Measurements from ENCODE around the gene ASAH2.
A peak's percentile ranks its signal among the peaks of the same experiment; 100 is the strongest.
"Not testable (repeated sequence)": the region's sequence is repeated elsewhere in the genome, so short reads cannot be mapped to it uniquely, and the experiment has no call there.

ASAH2 gene

DNA sequence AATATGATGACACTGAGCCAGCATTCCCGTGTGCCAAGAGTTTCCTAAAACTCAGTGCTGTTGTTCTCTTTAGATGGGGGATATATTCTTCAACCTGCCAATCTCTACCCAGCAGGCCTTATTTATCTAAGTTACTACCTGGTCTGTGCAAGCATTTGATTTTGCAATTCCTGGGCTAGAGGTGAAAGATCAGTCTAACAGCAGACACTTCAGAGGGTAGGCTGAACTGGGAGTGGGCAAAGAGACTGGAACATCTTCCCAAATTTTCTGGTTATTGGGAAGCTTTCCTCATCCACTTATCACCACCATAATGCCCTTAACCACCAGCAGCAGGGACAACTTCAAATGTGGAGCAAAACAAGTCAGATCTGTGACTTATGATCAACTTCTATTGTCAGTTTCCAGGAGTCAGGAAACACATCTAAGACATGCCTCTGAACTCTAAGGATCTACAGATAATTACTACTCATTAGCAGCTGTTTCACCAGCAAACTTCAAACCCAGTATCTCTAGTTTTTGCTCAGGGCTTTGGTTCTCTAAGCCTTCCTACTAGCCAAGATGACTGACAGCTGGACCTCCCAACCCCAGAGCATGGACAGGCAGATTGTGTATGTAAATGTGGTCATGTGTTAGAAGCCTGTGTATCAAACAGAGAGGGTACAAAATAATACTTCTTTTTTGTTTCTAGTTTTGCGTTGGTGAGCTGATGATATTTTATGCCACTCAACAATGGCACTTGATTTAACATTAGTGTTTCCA is 1.0 kb downstream of the ASAH2 start:
- DNase-seq = no peak

DNA sequence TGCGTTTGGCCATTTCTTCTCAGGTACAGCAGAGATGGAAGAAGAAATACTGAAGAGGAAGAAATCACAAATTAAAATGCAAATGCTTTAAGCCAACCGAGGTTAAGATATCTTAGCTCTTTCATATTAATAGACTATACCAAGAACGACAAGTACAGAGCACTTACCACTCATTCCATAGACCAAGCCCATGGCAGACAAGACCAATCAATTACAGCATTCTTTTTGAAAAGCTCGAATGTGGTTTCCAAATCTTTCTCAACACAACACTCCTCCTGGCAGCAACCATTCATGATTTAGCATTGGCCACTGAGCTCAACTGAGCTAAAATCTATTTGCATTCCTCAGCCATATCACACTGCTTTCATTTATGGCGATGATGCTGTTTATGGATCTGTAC is 2.7 kb downstream of the ASAH2 start:
- no peak for DNase-seq

DNA sequence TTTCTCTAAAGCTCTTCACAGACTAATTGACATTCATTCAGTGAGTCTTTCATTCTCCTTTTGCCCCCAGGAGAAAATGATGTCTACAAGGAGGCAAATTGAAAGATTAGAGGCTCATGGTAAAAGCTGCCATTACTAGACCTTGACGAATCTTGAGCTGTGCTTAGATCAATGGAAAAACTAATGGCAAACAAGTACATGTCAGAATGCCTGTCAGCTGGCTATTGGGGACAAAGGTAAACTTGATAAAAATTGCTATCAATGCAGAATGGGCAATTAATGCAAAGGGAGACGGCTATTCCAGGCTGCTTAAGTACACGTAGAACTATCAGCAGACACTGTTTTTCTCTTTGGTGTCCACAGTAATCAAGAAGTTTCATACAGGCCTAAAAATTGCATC is 3.3 kb downstream of the ASAH2 start:
- no peak for DNase-seq

DNA sequence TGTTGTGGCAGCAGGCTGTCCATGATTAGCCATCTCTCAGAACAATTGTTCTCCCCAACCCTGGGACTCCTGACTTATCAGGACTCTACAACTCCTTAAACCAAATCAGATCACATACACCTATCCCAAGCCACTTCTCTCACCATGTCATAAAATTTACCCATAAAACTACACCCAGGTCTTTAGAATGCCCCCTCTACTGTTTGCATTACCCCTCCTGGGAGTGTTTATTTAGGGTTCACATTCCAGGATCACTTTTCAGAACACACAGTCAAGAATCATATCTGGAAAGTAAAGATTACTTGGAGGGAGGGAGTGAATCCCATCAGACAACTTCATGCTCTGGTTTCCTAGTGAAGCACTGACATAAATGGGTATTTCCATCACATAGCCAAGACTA is 7.1 kb downstream of the ASAH2 start:
- DNase-seq = no peak

DNA sequence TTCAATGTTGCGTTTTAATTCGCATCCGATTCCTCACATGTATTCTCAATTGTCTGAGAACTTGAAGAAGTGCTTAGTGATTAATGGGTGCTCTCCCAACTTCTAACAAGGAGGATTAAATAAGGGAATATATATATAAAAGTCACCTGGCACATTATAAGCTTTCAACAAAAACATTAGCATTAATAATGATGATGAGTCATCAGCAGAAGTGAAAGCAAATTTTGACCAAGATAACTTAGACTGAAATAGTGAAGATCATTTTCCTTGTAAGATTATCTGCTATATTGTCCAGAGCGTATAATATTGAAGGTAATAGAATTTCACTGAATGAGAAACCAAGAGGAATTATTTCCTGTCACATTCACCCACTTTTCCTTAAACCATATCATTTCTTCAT is 8.5 kb downstream of the ASAH2 start:
- no peak for DNase-seq

DNA sequence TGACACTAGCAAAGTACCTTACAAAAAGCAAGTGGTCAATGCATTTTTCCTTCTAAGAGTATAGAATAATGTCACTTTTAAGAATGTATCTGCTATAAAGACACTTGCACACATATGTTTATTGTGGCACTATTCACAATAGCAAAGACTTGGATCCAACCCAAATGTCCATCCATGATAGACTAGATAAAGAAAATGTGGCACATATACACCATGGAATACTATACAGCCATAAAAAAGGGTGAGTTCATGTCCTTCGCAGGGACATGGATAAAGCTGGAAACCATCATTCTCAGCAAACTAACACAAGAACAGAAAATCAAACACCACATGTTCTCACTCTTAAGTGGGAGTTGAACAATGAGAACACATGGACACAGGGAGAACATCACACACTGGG is 9.8 kb downstream of the ASAH2 start:
- not testable (repeated sequence) for DNase-seq

DNA sequence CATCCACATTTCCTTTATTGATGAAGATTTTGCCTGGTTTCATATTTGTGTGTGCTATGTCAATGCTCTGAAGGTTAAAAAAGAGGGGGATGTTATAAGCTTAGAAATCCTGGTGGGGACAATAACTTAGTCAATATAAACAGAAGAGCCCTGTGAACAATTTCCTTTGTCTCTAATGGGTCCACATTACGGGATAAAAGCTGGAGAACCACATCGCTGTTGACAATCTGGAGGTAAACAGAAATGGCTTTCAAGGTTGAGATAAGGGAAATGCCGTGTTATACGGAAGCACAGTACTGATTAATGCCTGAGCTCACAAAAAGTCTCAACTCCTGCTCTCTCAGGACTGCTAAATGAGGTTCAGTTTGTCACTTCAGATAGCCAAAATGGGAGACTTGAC is 16.8 kb downstream of the ASAH2 start:
- no peak for DNase-seq

DNA sequence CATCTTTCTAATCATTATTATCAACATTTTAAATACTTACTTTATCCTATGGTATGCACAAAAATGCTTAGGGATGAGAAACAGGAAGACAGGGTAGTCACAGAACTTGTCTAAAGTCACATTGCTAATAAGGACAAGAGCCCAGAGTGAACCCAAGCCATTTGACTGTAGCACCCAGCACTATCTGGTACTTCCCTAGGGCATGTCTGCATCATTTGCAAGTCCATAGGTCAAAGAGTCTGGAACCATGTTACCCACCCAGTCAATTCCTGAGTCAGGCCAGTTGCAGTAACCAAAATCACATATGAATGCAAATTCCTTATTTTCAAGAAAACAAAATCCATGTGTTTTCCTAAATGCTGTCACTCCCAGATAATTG is 19.1 kb downstream of the ASAH2 start:
- DNase-seq = no peak

DNA sequence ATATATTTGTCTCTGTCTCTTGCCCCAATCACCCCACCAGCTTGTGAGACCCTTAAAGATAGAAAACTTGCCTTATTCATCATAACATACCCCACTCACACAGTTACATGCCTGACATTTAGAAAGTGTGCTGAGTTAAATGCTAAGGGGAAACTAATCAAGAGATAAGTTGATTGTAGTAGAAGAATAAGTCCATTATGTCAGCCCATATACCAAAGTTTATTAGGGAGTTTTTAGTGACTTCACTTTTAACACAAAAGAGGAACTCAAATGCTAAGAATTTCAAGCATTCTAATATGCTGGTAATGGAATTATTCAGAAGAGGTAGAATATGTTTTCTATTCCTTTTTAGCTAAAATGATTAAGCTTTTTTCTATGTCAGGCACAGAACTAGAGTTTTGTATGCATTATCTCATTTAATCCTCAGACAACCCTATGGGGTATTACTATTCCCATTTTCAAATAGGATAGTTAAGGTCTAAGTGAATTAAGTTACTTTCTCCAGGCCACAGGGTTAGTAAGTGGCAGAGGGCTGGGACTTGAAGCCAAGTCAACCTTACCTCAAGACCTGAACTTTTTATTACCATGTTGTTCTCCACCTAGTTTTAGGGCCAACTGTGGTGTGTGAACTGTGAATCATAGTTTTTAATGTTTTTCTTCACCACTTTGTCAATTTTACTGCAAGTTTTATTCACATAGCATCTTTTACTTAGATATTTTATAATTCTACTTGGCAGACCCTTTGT is 19.6 kb downstream of the ASAH2 start:
- no peak for DNase-seq

DNA sequence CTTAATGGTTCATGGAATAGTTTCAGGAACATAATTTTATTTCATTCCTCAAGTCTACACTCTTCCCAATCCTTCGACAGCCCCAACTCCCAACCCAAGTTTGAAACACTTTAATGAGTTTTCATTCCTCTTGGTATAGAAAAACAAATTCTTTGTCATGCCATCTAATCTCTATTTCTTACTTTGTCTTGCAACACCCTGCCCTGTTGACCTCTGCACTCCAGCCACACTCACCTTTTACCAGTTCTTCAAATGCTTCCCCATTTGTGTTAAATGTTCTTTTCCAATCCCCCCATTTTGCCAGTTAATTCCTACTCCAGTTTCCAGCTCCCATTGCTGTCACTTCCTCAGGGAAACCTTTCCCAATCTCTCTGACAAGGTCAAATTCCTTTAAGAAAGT is 21.9 kb downstream of the ASAH2 start:
- DNase-seq = no peak

DNA sequence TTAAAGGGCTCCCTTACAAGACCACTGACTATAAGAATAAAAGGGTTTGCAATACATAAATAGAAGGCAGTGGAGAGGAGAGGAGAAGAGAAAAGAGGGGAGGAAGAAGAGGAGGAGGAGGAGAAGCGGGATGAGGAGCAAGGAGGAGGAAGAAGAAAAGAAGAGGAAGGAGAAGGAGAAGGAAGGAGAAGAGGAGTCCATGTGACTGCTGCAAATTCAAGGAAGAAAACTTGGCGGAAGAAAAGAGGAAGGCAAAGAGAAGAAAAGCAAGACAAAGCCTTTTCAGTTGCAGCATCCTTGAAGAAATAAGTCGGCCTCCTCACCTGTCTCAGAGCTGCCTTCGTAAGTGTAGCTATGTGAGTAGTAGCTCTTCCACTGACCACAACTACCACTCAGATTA is 22.6 kb downstream of the ASAH2 start:
- DNase-seq = no peak

DNA sequence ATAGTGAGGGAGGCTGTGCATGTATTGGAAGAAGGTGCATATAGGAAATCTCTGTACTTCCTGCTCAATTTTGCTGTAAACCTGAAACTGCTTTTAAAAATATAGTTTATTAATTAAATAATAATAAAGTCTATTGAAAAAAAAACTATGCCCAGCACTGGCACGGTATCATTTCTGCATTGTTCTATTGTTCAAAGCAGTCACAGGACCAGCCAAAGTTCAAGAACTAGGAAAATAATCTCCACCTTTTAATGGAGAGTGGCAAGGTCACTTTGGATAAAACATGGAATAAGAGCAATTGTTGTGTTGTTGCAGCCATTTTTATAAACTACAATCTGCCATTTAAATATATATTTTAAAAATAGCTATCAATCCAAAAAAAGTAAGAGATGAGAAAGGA is 24.7 kb downstream of the ASAH2 start:
- no peak for DNase-seq

DNA sequence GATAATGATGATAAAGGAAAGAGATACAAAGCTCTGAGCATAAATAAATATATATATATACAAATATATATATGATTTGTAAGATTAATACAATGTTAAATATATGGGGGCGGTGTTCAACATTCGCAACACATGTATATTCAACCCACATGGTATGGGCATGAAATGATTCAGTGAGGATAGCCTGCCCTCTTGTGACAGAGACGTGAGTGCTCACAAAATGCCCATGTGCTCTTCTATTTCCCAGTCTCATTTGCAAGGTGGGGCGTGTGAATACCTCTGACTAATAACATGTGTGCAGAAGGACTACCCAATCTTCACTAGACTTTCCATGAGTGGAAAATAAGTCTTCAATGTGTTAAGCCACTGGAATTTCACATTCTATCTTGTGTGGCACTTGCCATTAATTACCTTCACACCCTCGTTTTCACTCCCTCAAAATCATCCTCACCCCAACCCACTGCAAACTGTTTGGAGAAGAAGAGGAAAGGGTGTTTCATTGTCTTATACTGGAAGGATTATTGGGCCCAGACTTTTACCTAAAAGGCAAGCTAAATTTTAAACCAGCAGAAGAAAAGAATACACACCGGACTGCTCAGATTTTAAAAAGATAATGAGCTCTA is 26.9 kb downstream of the ASAH2 start:
- peak; percentile 5 to 32 for DNase-seq

DNA sequence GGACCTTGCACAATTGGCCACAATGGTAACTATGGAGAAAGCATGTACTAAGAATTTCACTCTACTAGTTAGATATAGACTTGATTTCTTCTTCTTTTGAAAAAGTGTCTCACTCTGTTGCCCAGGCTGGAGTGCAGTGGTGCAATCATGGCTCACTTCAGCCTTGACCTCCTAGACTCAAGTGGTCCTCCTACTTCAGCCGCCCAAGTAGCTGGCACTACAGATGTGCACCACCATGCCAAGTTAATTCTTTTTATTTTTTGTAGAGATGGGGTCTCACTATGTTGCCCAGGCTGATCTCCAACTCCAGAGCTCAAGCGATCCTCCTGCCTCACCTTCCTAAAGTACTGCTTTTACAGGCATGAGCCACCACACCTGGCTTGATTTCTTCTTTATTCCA is 29.1 kb downstream of the ASAH2 start:
- DNase-seq = no peak

DNA sequence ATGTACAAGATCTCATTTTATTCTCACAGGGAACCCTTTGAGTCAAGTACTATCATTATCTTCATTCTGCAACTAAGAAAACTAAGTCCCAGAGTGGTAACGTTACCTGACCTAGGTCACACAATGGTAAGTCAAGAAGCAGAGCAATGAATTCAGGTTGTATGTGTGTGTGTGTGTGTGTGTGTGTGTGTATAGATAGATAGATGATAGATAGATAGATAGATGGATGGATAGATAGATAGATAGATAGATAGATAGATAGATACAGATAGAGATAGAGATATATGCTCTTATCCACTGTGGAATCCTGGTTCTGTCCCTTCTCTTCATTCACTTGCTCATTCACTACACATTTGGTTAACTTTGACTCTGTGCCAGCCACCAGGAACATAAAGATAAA is 29.8 kb downstream of the ASAH2 start:
- no peak for DNase-seq

DNA sequence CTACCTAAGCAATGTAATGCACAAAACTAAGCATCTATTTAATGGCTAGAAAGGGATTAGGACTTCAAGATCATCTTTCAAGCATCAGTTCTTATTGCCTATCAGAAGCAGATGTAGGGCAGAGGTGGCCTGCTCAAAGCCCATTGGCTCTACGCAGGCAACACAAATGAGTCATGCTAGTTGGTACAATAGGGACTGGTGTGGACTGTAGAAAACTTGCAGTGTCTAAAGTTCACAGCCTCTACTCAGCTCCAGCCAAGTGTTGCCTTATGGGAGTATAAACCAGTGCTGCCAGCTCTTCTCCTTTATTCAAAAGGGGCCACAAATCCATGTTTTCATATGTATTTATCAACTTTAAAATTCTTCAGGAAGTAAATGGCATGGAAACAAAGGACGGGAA is 31.7 kb downstream of the ASAH2 start:
- DNase-seq = no peak

DNA sequence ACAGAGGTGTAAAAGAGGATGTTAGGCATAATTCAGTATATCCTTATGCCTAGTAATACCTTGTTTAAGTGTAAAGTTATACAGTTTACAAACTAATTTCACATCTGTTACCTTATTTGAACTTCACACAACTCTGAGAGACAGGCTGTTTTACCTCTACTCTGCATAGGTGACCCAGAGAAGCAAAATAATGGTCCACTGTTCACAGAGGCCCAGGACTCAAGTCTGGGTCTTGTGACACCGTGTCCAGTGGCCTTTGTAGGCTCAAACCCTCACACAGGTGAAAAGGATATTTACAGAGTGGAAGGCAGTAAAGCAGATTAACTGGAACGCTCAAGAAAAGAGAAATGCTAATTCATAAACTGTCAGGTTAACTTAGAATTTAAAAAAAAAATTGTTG is 32.1 kb downstream of the ASAH2 start:
- no peak for DNase-seq

DNA sequence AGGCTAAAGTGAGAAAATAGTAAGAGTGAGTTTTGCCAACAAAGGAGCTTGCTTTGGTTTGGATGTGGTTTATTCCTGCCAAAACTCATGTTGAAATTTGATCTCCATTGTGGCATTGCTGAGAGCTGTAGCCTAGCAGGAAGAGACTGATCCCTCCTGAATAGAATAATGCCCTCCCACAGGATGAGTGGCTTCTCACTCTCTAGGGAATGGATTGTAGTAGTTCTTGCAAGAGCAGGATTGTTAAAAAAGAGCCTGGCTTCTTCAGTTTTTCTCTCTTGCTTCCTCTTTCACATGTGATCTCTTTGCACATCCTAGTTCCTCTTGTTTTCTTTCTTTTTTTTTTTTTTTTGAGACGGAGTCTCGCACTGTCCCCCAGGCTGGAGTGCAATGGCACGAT is 34.4 kb downstream of the ASAH2 start:
- no peak for DNase-seq

DNA sequence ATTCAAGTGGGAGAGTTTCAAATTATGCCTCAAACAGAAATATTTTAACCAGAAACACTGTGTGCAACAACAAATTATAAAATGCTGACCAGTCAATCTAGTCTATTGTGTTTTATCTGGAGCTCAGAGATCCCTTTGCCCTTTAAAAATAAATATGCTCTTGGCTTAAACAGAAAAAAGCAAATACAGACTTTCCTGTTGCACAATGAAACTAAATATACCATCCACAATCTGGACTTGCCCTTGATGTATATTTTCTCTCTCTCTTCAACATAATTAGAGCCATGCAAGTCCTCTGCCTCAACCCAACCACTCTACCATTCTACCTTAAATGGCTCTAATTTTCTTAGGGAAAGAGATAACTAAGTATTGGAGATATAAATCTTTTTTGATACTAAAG is 34.9 kb downstream of the ASAH2 start:
- DNase-seq = no peak

DNA sequence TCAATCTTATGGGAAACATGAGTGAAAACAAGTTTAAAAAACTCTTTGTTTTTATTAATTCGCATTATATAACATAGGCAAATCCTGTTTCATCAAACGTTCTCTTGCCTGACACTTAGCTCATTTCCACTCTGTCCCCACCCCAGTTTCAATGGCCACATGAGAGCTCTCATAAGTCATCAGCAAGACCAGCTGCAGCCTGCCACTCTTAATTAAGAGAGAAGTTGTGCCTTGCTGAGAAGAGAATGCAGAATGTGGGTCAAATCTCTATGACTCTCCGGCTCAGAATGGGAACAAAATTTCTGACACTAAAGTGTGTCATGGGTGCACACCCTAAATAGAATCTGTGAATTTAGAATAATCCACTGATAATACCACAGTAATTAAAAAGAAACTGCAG is 39.6 kb downstream of the ASAH2 start:
- DNase-seq = no peak

DNA sequence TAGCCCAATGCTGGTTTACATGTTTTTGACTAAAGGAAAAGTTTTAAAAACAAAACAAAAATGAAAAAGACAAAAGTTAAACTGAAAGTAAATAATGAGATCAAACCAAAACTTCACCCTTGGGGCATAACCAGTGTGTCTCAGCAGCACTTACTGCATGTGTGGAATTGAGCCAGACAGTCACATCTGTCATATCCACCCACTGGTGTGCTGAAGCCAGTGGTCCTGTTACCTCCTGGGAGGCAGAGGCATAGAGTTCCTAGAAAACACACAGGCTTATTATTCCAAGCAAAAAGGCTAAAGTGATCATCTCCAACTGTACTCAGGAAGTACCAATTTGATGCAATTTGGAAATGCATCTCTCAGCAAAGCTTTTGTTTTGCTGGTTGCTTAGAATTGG is 40.4 kb downstream of the ASAH2 start:
- DNase-seq = no peak

All from CD4-positive, alpha-beta T cell treated with Interleukin-1 beta for 1 hour (primary cell).